HG03565 (cell line): ENCODE measurements around the gene C2CD3.
"Not testable (repeated sequence)": the region's sequence is repeated elsewhere in the genome, so short reads cannot be mapped to it uniquely, and the experiment has no call there.

Source experiments
- ATAC-seq: cut with Tn5 transposase; IDR thresholded peaks from one replicate; pipeline ENCODE4 v1.9.1; 2021; ENCODE audit warnings: mild to moderate bottlenecking, moderate library complexity; ENCODE audit not compliant: unreplicated experiment

C2CD3 gene

GRCh38 chr11:74159642-74160041 is 11.2 kb downstream of the C2CD3 start:
- no peak for ATAC-seq

- no peak for ATAC-seq
Measured at GRCh38 chr11:74157169-74157568, 13.6 kb downstream of the C2CD3 start.

- no peak for ATAC-seq
Measured at GRCh38 chr11:74154620-74155281, 16.1 kb downstream of the C2CD3 start.

GRCh38 chr11:74153224-74153623 is 17.6 kb downstream of the C2CD3 start:
- ATAC-seq, result no peak

GRCh38 chr11:74147199-74147929 is 23.4 kb downstream of the C2CD3 start:
- no peak for ATAC-seq

- ATAC-seq, result no peak
Measured at GRCh38 chr11:74144592-74144991, 26.2 kb downstream of the C2CD3 start.

GRCh38 chr11:74142624-74143023 is 28.2 kb downstream of the C2CD3 start:
- ATAC-seq, result no peak

GRCh38 chr11:74141908-74142307 is 28.9 kb downstream of the C2CD3 start:
- no peak for ATAC-seq

- no peak for ATAC-seq
Measured at GRCh38 chr11:74141241-74141695, 29.5 kb downstream of the C2CD3 start.

GRCh38 chr11:74139919-74140431 is 30.8 kb downstream of the C2CD3 start:
- not testable (repeated sequence) for ATAC-seq

- ATAC-seq, result no peak
Measured at GRCh38 chr11:74139151-74139918, 31.5 kb downstream of the C2CD3 start.

GRCh38 chr11:74138572-74138971 is 32.2 kb downstream of the C2CD3 start:
- no peak for ATAC-seq

GRCh38 chr11:74138021-74138420 is 32.8 kb downstream of the C2CD3 start:
- no peak for ATAC-seq

- ATAC-seq, result no peak
Measured at GRCh38 chr11:74135127-74135840, 35.5 kb downstream of the C2CD3 start.

GRCh38 chr11:74134661-74135060 is 36.1 kb downstream of the C2CD3 start:
- no peak for ATAC-seq

- no peak for ATAC-seq
Measured at GRCh38 chr11:74133436-74133835, 37.4 kb downstream of the C2CD3 start.

- no peak for ATAC-seq
Measured at GRCh38 chr11:74132833-74133232, 38.0 kb downstream of the C2CD3 start.

- not testable (repeated sequence) for ATAC-seq
Measured at GRCh38 chr11:74129121-74129520, 41.7 kb downstream of the C2CD3 start.

- ATAC-seq, result no peak
Measured at GRCh38 chr11:74123008-74123448, 47.8 kb downstream of the C2CD3 start.

GRCh38 chr11:74121804-74122203 is 49.0 kb downstream of the C2CD3 start:
- no peak for ATAC-seq
